Neural progenitor cell (in vitro differentiated cells): ENCODE results near the gene NUBP2.
"Not testable (repeated sequence)": the region's sequence is repeated elsewhere in the genome, so short reads cannot be mapped to it uniquely, and the experiment has no call there.

Experiments used
- CTCF ChIP-seq: fragments of 200-600 bp; sonication (generic); IDR thresholded peaks from 2 replicates; pipeline ENCODE4 v1.5.1; 2017; ENCODE audit warnings: antibody characterized with exemption, mild to moderate bottlenecking
- EZH2phosphoT487 ChIP-seq: fragments of 200-600 bp; sonication (generic); IDR thresholded peaks from 2 replicates; pipeline ENCODE4 v1.6.1; 2017; ENCODE audit warnings: antibody characterized with exemption

GRCh38 chr16:1799263-1799662 lies 16.5 kb downstream of the NUBP2 start:
- not testable (repeated sequence) for TF ChIP-seq EZH2phosphoT487, CTCF
